PFSK-1 (cell line): ENCODE results near the gene GPR132. TPM values are rescaled to one million over a fixed set of nuclear protein-coding genes. Genes with fewer than 3 reads are reported as not detected.

Experiments
- FOXP2 ChIP-seq: optimal IDR thresholded peaks from 2 replicates; pipeline ENCODE3; 2011; ENCODE audit warnings: borderline replicate concordance, control low read depth, inconsistent platforms; ENCODE audit not compliant: insufficient read depth; ENCODE audit errors: extremely low read length, extremely low read depth
- POLR2AphosphoS5 ChIP-seq: IDR thresholded peaks from 2 replicates; pipeline ENCODE4 v1.6.1; 2012; ENCODE audit warnings: low read depth, mild to moderate bottlenecking, control low read depth, low read length, moderate library complexity
- SIN3A ChIP-seq: IDR thresholded peaks from 2 replicates; pipeline ENCODE4 v1.6.1; 2012; ENCODE audit warnings: mild to moderate bottlenecking, low read length, moderate library complexity, borderline replicate concordance; ENCODE audit not compliant: insufficient read depth
- TAF1 ChIP-seq: IDR thresholded peaks from 2 replicates; pipeline ENCODE4 v1.6.1; 2012; ENCODE audit warnings: low read length, control low read depth, borderline replicate concordance; ENCODE audit not compliant: insufficient read depth
- polyA plus RNA-seq: library from polyadenylated mRNA; unstranded; fragments of >200 nt; gene quantifications from one replicate; pipeline ENCODE4 v1.2.1, GENCODE V29; 2012; ENCODE audit warnings: low read depth, missing spikeins; ENCODE audit not compliant: insufficient read length
- TF ChIP-seq, protein P1 (sequence below), 2 experiments: IDR thresholded peaks; 2 replicates each; pipeline versions ENCODE4 v1.6.1 to v1.8.0; 2011 to 2012; ENCODE audit warnings: low read depth in 2 of 2, low read length in 2 of 2, control low read depth in 1 of 2, inconsistent platforms in 1 of 2, mild to moderate bottlenecking in 1 of 2, moderate library complexity in 1 of 2; ENCODE audit not compliant: insufficient read depth in 1 of 2

Gene GPR132, protein sequence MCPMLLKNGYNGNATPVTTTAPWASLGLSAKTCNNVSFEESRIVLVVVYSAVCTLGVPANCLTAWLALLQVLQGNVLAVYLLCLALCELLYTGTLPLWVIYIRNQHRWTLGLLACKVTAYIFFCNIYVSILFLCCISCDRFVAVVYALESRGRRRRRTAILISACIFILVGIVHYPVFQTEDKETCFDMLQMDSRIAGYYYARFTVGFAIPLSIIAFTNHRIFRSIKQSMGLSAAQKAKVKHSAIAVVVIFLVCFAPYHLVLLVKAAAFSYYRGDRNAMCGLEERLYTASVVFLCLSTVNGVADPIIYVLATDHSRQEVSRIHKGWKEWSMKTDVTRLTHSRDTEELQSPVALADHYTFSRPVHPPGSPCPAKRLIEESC
- polyA plus RNA-seq = 0.25 TPM

DNA sequence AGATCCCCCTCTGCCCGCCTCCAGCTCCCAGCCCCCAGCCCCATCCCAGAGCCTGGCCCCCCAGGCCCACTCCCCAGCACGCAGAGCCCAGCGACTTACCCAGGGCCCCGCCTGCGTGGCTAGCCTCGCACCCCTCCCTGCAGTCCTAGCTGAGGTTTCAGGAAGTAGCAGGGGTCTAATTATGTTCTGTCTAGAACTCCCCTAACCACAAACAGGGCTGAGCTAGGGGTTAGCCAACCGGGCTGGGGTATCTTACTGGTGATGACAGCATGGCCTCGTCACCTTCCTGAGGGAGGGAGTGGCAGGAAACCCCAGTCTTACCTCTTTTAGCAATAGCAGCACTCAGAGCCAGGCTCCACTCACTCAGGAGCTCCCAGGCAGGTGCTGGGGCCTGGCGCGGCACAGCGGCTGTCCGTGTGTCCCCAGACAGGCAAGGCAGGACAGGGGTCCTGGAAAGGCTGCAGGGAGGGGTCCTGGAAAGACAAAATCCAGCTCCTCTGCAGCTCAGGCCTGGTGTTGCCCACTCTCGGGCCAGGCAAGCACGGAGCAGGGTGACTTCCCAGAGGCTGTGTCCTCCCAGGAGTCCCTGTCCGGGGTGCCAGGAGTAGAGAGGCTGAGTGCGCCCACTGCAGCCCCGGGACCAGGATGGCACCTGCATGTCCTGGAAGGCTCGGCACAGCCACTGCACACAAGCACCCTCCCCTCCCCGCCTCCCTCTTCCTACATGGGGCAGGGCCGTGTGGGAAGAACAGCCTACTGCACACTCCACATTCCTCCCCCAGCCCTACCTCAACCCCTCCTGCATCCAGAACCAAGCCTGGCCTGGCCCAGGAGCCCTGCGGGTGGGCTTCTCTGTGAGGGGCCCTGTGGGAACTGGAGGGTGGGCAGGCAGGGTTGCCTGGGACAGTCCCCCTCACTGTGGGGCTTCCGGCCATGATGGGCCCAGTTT lies at the start of gene GPR132:
Gene GPR132, minus strand, starts transcription at position 151 of the 949 bp plus-strand sequence. CDS start 10,010 bp downstream, outside the sequence.
- no peak for TF ChIP-seq TAF1
- TF ChIP-seq FOXP2 = no peak
- TF ChIP-seq SIN3A = no peak
- no peak for TF ChIP-seq POLR2AphosphoS5
- TF ChIP-seq, protein P1, sequence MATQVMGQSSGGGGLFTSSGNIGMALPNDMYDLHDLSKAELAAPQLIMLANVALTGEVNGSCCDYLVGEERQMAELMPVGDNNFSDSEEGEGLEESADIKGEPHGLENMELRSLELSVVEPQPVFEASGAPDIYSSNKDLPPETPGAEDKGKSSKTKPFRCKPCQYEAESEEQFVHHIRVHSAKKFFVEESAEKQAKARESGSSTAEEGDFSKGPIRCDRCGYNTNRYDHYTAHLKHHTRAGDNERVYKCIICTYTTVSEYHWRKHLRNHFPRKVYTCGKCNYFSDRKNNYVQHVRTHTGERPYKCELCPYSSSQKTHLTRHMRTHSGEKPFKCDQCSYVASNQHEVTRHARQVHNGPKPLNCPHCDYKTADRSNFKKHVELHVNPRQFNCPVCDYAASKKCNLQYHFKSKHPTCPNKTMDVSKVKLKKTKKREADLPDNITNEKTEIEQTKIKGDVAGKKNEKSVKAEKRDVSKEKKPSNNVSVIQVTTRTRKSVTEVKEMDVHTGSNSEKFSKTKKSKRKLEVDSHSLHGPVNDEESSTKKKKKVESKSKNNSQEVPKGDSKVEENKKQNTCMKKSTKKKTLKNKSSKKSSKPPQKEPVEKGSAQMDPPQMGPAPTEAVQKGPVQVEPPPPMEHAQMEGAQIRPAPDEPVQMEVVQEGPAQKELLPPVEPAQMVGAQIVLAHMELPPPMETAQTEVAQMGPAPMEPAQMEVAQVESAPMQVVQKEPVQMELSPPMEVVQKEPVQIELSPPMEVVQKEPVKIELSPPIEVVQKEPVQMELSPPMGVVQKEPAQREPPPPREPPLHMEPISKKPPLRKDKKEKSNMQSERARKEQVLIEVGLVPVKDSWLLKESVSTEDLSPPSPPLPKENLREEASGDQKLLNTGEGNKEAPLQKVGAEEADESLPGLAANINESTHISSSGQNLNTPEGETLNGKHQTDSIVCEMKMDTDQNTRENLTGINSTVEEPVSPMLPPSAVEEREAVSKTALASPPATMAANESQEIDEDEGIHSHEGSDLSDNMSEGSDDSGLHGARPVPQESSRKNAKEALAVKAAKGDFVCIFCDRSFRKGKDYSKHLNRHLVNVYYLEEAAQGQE (IDR thresholded peaks at IDR 0.05; ENCODE audit: insufficient read depth in 1 of 2, low read depth in 2 of 2, low read length in 2 of 2) = no peak

DNA sequence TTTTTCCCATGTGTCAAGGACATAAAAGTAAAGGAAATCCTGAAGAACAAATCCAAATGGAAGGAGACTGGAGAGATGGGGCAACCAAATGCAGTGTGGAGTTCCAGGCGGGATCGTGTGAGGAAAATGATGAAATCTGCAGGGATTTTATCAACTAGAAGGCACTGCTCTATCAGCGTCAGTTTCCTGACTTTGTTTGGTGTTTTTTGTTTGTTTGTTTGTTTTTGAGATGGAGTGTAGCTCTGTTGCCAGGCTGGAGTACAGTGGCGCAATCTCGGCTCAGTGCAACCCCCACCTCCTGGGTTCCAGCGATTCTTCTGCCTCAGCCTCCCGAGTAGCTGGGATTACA lies 43.3 kb upstream of the GPR132 start:
- no peak for TF ChIP-seq FOXP2
- no peak for TF ChIP-seq SIN3A
- TF ChIP-seq, protein P1 (IDR thresholded peaks at IDR 0.05; ENCODE audit: insufficient read depth in 1 of 2, low read depth in 2 of 2, low read length in 2 of 2) = no peak
- TF ChIP-seq POLR2AphosphoS5 = no peak
- TF ChIP-seq TAF1 = no peak

DNA sequence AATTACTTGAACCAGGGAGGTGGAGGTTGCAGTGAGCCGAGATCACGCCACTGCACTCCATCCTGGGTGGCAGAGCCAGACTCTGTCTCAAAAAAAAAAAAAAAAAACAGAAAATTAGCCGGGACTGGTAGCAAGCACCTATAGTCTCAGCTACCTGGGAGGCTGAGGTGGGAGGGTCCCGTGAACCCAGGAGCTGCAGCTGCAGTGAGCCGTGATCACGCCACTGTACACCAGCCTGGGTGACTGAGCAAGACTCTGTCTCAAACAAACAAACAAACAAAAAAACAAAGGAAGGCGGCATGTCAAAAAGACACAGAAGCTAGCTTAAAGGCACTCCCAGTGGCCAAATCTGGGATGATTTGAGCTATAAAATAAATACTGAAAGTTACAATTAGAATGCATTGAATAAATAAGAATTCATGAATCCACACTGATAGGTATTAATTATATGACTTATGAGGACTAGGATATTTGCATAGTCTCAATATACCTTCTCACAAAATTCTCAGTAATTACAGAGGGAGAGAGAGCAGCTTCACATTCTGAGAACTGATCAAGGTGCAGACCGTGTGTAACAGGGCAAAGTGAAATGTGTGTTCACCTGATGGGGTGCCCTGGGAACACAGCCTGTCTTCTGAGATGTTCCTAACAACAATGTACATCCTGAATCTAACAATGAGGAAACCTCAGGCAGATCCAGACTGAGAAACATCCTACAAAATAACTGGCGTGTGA lies 42.7 kb upstream of the GPR132 start:
- no peak for TF ChIP-seq FOXP2
- no peak for TF ChIP-seq POLR2AphosphoS5
- TF ChIP-seq TAF1 = no peak
- no peak for TF ChIP-seq SIN3A
- TF ChIP-seq, protein P1 (IDR thresholded peaks at IDR 0.05; ENCODE audit: insufficient read depth in 1 of 2, low read depth in 2 of 2, low read length in 2 of 2) = no peak

DNA sequence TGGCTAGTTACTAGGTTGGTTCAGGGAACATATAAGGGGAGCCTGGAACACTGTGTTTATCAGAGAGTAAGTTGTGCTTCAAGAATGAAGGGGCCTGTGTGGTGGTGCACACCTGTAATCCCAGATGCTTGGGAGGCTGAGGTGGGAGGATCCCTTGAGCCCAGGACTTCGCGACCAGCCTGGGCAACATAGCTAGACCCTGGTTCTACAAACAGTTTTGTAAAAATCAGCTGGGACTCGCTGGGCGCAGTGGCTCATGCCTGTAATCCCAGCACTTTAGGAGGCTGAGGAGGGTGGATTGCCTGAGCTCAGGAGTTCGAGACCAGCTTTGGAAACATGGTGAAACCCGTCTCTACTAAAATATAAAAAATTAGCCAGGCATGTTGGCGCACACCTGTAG lies 42.1 kb upstream of the GPR132 start:
- TF ChIP-seq FOXP2 (no peak), TAF1 (no peak), SIN3A (no peak), POLR2AphosphoS5 (no peak)
- TF ChIP-seq, protein P1 (IDR thresholded peaks at IDR 0.05; ENCODE audit: insufficient read depth in 1 of 2, low read depth in 2 of 2, low read length in 2 of 2) = no peak
